ENCODE measurements around the gene OBP2A.

DNA sequence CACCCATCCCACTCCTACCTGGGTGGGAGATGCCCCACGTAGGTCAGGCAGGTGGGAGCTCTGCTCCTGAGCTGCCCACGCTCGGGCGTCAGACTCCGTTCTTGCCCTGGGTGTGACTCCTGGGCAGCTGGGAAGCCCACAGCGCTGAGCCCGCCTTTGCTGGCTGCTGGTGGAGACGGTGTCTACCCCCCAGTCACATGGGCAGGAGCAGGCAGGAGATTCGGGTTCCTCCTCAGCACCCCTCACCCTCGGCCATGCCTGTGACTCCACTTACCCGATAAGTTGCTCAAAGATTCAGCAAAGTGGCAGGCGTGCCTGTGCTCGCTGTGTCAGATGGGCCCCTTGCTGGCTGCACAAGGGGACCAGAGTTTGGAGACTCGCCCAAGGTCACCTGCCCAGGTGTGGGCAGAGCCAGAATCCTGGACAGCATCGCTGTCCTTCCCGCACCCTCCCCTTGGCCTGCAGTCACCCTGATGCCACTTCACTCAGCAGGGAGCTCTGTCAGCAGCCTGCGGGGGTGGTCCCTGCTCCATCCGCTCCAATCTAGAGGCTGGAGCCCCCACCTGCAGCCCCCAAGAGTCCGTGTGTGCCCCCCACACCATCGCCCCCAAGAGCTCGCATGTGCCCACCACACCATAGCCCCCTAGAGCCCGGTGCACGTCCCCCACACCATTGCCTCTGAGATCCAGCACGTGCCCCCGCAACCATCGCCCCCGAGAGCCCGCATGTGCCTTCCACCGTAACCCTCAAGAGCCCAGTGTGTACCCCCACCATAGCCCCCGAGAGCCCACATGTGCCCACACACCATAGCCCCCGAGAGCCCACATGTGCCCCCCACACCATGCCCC is 20.5 kb upstream of the OBP2A start:
- TF ChIP-seq, protein P1, sequence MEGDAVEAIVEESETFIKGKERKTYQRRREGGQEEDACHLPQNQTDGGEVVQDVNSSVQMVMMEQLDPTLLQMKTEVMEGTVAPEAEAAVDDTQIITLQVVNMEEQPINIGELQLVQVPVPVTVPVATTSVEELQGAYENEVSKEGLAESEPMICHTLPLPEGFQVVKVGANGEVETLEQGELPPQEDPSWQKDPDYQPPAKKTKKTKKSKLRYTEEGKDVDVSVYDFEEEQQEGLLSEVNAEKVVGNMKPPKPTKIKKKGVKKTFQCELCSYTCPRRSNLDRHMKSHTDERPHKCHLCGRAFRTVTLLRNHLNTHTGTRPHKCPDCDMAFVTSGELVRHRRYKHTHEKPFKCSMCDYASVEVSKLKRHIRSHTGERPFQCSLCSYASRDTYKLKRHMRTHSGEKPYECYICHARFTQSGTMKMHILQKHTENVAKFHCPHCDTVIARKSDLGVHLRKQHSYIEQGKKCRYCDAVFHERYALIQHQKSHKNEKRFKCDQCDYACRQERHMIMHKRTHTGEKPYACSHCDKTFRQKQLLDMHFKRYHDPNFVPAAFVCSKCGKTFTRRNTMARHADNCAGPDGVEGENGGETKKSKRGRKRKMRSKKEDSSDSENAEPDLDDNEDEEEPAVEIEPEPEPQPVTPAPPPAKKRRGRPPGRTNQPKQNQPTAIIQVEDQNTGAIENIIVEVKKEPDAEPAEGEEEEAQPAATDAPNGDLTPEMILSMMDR (conservative IDR thresholded peaks at IDR 0.05; ENCODE audit: low read length): no peak
- TF ChIP-seq EZH2phosphoT487 (IDR thresholded peaks at IDR 0.05; ENCODE audit: borderline replicate concordance, low read depth, low read length): no peak
